ENCODE measurements around the gene NDST3. TPM values are rescaled to one million over a fixed set of nuclear protein-coding genes. Genes with fewer than 3 reads are reported as not detected.

The NDST3 gene
- total and polyA plus RNA-seq, 2 of the 13 experiments (the other 11 are each of a cell fraction or from before 2014, with no cell fraction given) = not detected

DNA sequence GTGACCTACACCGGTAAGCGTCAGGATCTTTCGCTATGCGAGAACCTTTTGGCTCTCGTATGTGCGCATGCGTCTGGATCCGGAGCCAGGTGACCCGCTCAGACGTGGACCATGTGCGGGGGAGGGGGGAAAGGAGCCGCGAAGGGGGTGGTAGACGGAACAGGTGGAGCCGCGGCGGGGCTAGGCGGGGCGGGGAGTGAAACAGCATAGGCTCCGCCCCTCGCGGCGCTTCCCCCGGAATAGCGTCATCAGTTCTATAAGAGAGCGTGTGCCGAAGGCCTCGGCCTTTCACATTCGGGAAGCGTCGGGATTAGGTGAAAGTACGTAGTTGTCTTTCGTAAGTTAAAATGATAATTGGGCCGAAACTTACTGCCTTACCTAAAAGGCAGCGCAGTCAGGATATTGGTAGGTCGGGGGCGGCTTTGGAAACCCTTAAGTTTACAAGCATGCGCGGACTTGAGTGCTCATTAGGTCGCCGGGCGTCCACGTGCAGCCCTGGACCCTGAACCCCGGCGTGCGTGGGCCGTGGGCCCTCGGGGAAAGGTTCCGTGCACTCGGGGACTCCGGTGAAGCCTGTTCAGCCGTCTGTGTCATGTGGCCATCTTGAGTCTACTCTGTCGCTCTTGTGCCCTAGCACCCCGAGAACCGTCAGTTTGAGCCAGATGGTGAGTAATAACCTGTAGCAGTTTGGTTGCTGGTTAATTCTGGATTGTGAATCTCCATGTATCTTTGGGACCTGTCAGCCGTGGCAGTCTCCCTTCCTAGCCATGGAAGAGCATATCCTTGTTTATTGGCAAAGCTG lies 244.4 kb downstream of the NDST3 start (continued):
- TF ChIP-seq, protein P1, sequence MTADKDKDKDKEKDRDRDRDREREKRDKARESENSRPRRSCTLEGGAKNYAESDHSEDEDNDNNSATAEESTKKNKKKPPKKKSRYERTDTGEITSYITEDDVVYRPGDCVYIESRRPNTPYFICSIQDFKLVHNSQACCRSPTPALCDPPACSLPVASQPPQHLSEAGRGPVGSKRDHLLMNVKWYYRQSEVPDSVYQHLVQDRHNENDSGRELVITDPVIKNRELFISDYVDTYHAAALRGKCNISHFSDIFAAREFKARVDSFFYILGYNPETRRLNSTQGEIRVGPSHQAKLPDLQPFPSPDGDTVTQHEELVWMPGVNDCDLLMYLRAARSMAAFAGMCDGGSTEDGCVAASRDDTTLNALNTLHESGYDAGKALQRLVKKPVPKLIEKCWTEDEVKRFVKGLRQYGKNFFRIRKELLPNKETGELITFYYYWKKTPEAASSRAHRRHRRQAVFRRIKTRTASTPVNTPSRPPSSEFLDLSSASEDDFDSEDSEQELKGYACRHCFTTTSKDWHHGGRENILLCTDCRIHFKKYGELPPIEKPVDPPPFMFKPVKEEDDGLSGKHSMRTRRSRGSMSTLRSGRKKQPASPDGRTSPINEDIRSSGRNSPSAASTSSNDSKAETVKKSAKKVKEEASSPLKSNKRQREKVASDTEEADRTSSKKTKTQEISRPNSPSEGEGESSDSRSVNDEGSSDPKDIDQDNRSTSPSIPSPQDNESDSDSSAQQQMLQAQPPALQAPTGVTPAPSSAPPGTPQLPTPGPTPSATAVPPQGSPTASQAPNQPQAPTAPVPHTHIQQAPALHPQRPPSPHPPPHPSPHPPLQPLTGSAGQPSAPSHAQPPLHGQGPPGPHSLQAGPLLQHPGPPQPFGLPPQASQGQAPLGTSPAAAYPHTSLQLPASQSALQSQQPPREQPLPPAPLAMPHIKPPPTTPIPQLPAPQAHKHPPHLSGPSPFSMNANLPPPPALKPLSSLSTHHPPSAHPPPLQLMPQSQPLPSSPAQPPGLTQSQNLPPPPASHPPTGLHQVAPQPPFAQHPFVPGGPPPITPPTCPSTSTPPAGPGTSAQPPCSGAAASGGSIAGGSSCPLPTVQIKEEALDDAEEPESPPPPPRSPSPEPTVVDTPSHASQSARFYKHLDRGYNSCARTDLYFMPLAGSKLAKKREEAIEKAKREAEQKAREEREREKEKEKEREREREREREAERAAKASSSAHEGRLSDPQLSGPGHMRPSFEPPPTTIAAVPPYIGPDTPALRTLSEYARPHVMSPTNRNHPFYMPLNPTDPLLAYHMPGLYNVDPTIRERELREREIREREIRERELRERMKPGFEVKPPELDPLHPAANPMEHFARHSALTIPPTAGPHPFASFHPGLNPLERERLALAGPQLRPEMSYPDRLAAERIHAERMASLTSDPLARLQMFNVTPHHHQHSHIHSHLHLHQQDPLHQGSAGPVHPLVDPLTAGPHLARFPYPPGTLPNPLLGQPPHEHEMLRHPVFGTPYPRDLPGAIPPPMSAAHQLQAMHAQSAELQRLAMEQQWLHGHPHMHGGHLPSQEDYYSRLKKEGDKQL (CRISPR knock-in tag; IDR thresholded peaks at IDR 0.05; ENCODE audit: low read depth) = 0 out of 2 replicates have a peak, but pooled peaks have one; percentile 48
- TF ChIP-seq ZKSCAN5 (CRISPR knock-in tag; IDR thresholded peaks at IDR 0.05) (no peak; the same call in 1 of the 2 replicates), NR2F6 (IDR thresholded peaks at IDR 0.05) (peak; percentile 31; the same call in 1 of the 2 replicates), NR2F6 (CRISPR knock-in tag; IDR thresholded peaks at IDR 0.05) (peak; percentile 47), NBN (conservative IDR thresholded peaks at IDR 0.05) (no peak), ZNF781 (CRISPR knock-in tag; IDR thresholded peaks at IDR 0.05; ENCODE audit: borderline replicate concordance, not compliant biosample characterization) (no peak), BCL6 (CRISPR knock-in tag; IDR thresholded peaks at IDR 0.05) (peak; percentile 59; the same call in 1 of the 2 replicates), MZF1 (CRISPR knock-in tag; IDR thresholded peaks at IDR 0.05; ENCODE audit: borderline replicate concordance) (0 out of 2 replicates have a peak, but pooled peaks have one; percentile 8), ZNF430 (CRISPR knock-in tag; IDR thresholded peaks at IDR 0.05) (peak; percentile 79; the same call in 1 of the 2 replicates), MYC (CRISPR knock-in tag; IDR thresholded peaks at IDR 0.05; ENCODE audit: borderline replicate concordance) (peak; percentile 100), ZNF292 (CRISPR knock-in tag; IDR thresholded peaks at IDR 0.05; ENCODE audit: borderline replicate concordance, low read depth) (no peak)
- TF ChIP-seq, protein P2, sequence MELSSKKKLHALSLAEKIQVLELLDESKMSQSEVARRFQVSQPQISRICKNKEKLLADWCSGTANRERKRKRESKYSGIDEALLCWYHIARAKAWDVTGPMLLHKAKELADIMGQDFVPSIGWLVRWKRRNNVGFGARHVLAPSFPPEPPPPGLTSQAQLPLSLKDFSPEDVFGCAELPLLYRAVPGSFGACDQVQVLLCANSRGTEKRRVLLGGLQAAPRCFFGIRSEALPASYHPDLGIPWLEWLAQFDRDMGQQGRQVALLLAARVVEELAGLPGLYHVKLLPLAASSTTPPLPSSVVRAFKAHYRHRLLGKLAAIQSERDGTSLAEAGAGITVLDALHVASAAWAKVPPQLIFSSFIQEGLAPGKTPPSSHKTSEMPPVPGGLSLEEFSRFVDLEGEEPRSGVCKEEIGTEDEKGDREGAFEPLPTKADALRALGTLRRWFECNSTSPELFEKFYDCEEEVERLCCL (CRISPR knock-in tag; IDR thresholded peaks at IDR 0.05; ENCODE audit: borderline replicate concordance) = peak; percentile 60; the same call in 1 of the 2 replicates
- TF ChIP-seq, protein P3, sequence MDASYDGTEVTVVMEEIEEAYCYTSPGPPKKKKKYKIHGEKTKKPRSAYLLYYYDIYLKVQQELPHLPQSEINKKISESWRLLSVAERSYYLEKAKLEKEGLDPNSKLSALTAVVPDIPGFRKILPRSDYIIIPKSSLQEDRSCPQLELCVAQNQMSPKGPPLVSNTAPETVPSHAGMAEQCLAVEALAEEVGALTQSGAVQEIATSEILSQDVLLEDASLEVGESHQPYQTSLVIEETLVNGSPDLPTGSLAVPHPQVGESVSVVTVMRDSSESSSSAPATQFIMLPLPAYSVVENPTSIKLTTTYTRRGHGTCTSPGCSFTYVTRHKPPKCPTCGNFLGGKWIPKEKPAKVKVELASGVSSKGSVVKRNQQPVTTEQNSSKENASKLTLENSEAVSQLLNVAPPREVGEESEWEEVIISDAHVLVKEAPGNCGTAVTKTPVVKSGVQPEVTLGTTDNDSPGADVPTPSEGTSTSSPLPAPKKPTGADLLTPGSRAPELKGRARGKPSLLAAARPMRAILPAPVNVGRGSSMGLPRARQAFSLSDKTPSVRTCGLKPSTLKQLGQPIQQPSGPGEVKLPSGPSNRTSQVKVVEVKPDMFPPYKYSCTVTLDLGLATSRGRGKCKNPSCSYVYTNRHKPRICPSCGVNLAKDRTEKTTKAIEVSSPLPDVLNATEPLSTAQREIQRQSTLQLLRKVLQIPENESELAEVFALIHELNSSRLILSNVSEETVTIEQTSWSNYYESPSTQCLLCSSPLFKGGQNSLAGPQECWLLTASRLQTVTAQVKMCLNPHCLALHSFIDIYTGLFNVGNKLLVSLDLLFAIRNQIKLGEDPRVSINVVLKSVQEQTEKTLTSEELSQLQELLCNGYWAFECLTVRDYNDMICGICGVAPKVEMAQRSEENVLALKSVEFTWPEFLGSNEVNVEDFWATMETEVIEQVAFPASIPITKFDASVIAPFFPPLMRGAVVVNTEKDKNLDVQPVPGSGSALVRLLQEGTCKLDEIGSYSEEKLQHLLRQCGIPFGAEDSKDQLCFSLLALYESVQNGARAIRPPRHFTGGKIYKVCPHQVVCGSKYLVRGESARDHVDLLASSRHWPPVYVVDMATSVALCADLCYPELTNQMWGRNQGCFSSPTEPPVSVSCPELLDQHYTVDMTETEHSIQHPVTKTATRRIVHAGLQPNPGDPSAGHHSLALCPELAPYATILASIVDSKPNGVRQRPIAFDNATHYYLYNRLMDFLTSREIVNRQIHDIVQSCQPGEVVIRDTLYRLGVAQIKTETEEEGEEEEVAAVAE (CRISPR knock-in tag; IDR thresholded peaks at IDR 0.05; ENCODE audit: borderline replicate concordance) = peak; percentile 79
- TF ChIP-seq, protein P4, sequence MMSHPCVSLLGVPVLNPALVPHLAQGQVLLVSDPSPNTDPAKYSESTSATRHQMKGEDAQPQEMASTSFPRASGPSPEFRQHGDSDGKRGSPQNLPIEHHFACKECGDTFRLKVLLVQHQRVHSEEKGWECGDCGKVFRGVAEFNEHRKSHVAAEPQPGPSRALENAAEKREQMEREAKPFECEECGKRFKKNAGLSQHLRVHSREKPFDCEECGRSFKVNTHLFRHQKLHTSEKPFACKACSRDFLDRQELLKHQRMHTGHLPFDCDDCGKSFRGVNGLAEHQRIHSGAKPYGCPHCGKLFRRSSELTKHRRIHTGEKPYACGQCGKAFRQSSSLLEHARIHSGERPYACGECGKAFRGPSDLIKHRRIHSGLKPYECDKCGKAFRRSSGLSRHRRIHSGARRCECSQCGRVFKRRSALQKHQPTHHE (CRISPR knock-in tag; IDR thresholded peaks at IDR 0.05; ENCODE audit: borderline replicate concordance) = 0 out of 2 replicates have a peak, but pooled peaks have one; percentile 26
